ENCODE measurements around the gene COMMD1.
A peak's percentile ranks its signal among the peaks of the same experiment; 100 is the strongest.
"Not testable (repeated sequence)": the region's sequence is repeated elsewhere in the genome, so short reads cannot be mapped to it uniquely, and the experiment has no call there.

COMMD1 gene

GRCh38 chr2:62032096-62032495 is 126.6 kb downstream of the COMMD1 start:
- no peak for DNase-seq (ENCODE audit: low spot score)
- CTCF ChIA-PET = no interaction called here
- POLR2A ChIA-PET (ENCODE audit: low non-redundant PET) = no interaction called here

GRCh38 chr2:62034715-62035114 is 129.2 kb downstream of the COMMD1 start:
- CTCF ChIA-PET = interaction anchor here (0.6 kb wide), 2 partner anchors 34 to 1675 kb away, joined by 3 to 5 read pairs; no protein-coding TSS in a partner anchor
- POLR2A ChIA-PET (ENCODE audit: low non-redundant PET) = no interaction called here
- TF ChIP-seq, protein P1, sequence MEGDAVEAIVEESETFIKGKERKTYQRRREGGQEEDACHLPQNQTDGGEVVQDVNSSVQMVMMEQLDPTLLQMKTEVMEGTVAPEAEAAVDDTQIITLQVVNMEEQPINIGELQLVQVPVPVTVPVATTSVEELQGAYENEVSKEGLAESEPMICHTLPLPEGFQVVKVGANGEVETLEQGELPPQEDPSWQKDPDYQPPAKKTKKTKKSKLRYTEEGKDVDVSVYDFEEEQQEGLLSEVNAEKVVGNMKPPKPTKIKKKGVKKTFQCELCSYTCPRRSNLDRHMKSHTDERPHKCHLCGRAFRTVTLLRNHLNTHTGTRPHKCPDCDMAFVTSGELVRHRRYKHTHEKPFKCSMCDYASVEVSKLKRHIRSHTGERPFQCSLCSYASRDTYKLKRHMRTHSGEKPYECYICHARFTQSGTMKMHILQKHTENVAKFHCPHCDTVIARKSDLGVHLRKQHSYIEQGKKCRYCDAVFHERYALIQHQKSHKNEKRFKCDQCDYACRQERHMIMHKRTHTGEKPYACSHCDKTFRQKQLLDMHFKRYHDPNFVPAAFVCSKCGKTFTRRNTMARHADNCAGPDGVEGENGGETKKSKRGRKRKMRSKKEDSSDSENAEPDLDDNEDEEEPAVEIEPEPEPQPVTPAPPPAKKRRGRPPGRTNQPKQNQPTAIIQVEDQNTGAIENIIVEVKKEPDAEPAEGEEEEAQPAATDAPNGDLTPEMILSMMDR (conservative IDR thresholded peaks at IDR 0.05; ENCODE audit: low read depth) = no peak

More at GRCh38 chr2:62032096-62032495, 126.6 kb downstream of the COMMD1 start:
- TF ChIP-seq, protein P1 (conservative IDR thresholded peaks at IDR 0.05; ENCODE audit: low read depth) = no peak
- no peak overlapping the region for H3K27ac ChIP-seq

GRCh38 chr2:62036229-62036628 is 130.8 kb downstream of the COMMD1 start:
- TF ChIP-seq, protein P1 (conservative IDR thresholded peaks at IDR 0.05; ENCODE audit: low read depth) = no peak
- no peak overlapping the region for H3K27ac ChIP-seq
- POLR2A ChIA-PET (ENCODE audit: low non-redundant PET) = no interaction called here
- CTCF ChIA-PET = interaction anchor here (0.6 kb wide), 1 partner anchor 86 kb away, joined by 3 read pairs; no protein-coding TSS in a partner anchor
- no peak for DNase-seq (ENCODE audit: low spot score)

More at GRCh38 chr2:62034715-62035114, 129.2 kb downstream of the COMMD1 start:
- no peak overlapping the region for H3K27ac ChIP-seq
- no peak for DNase-seq (ENCODE audit: low spot score)

- POLR2A ChIA-PET (ENCODE audit: low non-redundant PET) = no interaction called here
- DNase-seq (ENCODE audit: low spot score) = no peak
- H3K27ac ChIP-seq = no peak overlapping the region
- TF ChIP-seq, protein P1 (conservative IDR thresholded peaks at IDR 0.05; ENCODE audit: low read depth) = no peak
- CTCF ChIA-PET = interaction anchor here (0.6 kb wide), 1 partner anchor 86 kb away, joined by 3 read pairs; no protein-coding TSS in a partner anchor
Measured at GRCh38 chr2:62036761-62037250, 131.3 kb downstream of the COMMD1 start.

DNA sequence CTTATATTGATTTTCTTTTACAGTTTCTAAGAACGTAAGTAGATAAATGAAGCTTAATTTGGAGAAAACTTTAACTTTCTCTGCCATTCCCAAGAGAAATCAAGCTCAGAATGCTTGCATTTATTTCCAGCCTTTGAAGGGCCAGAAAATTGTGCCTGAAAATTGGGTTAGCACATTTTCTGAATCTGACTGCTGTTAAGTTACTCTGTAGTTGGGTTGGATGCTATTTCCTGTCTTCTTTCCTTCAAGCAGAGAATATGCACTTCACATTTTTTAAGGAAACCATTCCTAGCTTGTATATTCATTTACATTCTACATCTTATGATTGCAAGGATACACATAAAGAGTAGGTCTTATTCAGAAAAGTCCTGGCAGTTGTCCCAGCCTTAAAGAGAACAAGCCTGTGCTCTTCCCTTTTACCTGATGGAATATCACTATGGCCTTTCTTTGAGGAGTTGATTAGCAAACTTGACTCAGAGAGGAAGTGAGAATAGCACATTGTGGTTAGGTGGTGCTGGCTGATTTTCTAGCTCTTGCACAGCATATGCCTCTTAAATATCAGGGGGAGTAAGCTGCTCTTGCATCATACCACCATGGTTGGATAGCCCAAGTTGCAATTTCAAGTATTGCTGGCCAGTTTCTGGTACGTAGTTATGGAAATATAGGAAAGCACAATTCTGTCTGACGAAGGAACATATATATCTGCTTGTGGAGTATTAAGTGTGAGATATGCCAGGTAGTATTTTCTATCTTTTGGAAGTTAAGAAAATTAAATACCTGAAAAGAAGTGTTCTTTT is 133.7 kb downstream of the COMMD1 start:
- TF ChIP-seq, protein P1 (conservative IDR thresholded peaks at IDR 0.05; ENCODE audit: low read depth) = no peak
- POLR2A ChIA-PET (ENCODE audit: low non-redundant PET) = no interaction called here
- CTCF ChIA-PET = interaction anchor here (0.7 kb wide), 1 partner anchor 35 kb away, joined by 3 read pairs; no protein-coding TSS in a partner anchor
- peak; percentile 29 for DNase-seq (ENCODE audit: low spot score)
- H3K27ac ChIP-seq = no peak overlapping the region

- ChIA-PET POLR2A (ENCODE audit: low non-redundant PET) (no interaction called here), CTCF (no interaction called here)
- H3K27ac ChIP-seq = no peak overlapping the region
- TF ChIP-seq, protein P1 (conservative IDR thresholded peaks at IDR 0.05; ENCODE audit: low read depth) = no peak
- no peak for DNase-seq (ENCODE audit: low spot score)
Measured at GRCh38 chr2:62040926-62041325, 135.5 kb downstream of the COMMD1 start.

DNA sequence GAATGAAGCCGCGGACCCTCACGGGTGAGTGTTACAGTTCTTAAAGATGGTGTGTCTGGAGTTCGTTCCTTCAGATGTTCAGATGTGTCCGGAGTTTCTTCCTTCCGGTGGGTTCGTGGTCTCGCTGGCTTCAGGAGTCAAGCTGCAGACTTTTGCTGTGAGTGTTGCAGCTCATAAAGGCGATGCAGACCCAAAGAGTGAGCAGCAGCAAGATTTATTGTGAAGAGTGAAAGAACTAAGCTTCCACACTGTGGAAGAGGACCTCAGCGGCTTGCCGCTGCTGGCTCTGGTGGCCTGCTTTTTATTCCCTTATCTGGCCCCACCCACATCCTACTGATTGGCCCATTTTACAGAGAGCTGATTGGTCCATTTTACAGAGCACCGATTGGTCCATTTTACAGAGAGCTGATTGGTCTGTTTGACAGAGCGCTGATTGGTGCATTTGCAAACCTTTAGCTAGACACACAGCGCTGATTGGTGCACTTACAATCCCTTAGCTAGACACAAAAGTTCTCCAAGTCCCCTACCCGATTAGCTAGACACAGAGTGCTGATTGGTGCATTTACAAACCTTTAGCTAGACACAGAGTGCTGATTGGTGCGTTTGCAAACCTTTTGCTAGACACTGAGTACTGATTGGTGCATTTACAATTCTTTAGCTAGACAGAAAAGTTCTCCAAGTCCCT is 136.4 kb downstream of the COMMD1 start:
- CTCF ChIA-PET = interaction anchor here (0.5 kb wide), 1 partner anchor 48 kb away, joined by 3 read pairs; no protein-coding TSS in a partner anchor
- POLR2A ChIA-PET (ENCODE audit: low non-redundant PET) = not testable (repeated sequence)

More for the DNA sequence above, 136.4 kb downstream of the COMMD1 start:
- H3K27ac ChIP-seq; DNase-seq (ENCODE audit: low spot score): not testable (repeated sequence)
